Adipose tissue (tissue), 3 donors: Measurements from ENCODE around the gene PCDH17. TPM values are rescaled to one million over a fixed set of nuclear protein-coding genes. Genes with fewer than 3 reads are reported as not detected.

ENCODE experiments used
- H3K27ac ChIP-seq: one replicate; pipeline ENCODE4 v1.5.1; 2013; ENCODE audit warnings: low read depth, low read length
- WGBS, 3 donors: extraction: QIAGEN DNeasy Blood & Tissue Kit; methylation state at CpG; one replicate each; pipeline ENCODE4 v1.1.7; 2013; 5-methylcytosine and 5-hydroxymethylcytosine counted together
- polyA plus RNA-seq, 3 donors: library from polyadenylated mRNA; stranded (reverse); fragments of 200-250 nt; gene quantifications; one replicate each; pipeline ENCODE4 v1.2.3, GENCODE V29; 2013
- donor health status: healthy with polysubstance abuse.
- donor health status: Bipolar disorder and iron deficiency.
- donor health status: healthy.

The PCDH17 gene
- polyA plus RNA-seq, 3 donors = 0.45 to 1.5 (median 1.2) TPM

DNA sequence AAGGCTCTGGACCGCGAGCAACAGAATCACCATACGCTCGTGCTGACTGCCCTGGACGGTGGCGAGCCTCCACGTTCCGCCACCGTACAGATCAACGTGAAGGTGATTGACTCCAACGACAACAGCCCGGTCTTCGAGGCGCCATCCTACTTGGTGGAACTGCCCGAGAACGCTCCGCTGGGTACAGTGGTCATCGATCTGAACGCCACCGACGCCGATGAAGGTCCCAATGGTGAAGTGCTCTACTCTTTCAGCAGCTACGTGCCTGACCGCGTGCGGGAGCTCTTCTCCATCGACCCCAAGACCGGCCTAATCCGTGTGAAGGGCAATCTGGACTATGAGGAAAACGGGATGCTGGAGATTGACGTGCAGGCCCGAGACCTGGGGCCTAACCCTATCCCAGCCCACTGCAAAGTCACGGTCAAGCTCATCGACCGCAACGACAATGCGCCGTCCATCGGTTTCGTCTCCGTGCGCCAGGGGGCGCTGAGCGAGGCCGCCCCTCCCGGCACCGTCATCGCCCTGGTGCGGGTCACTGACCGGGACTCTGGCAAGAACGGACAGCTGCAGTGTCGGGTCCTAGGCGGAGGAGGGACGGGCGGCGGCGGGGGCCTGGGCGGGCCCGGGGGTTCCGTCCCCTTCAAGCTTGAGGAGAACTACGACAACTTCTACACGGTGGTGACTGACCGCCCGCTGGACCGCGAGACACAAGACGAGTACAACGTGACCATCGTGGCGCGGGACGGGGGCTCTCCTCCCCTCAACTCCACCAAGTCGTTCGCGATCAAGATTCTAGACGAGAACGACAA, 1.8 kb downstream of the PCDH17 start:
- no peak overlapping the region for H3K27ac ChIP-seq
- WGBS, 3 donors = 7 to 10% (median 10%) methylated on average over 74 to 77 of the region's 77 CpGs

DNA sequence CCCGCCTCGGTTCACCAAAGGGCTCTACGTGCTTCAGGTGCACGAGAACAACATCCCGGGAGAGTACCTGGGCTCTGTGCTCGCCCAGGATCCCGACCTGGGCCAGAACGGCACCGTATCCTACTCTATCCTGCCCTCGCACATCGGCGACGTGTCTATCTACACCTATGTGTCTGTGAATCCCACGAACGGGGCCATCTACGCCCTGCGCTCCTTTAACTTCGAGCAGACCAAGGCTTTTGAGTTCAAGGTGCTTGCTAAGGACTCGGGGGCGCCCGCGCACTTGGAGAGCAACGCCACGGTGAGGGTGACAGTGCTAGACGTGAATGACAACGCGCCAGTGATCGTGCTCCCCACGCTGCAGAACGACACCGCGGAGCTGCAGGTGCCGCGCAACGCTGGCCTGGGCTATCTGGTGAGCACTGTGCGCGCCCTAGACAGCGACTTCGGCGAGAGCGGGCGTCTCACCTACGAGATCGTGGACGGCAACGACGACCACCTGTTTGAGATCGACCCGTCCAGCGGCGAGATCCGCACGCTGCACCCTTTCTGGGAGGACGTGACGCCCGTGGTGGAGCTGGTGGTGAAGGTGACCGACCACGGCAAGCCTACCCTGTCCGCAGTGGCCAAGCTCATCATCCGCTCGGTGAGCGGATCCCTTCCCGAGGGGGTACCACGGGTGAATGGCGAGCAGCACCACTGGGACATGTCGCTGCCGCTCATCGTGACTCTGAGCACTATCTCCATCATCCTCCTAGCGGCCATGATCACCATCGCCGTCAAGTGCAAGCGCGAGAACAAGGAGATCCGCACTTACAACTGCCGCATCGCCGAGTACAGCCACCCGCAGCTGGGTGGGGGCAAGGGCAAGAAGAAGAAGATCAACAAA, 2.6 kb downstream of the PCDH17 start:
- WGBS, 3 donors = 6 to 8% (median 7%) methylated on average over 78 of the region's 78 CpGs
- no peak overlapping the region for H3K27ac ChIP-seq

DNA sequence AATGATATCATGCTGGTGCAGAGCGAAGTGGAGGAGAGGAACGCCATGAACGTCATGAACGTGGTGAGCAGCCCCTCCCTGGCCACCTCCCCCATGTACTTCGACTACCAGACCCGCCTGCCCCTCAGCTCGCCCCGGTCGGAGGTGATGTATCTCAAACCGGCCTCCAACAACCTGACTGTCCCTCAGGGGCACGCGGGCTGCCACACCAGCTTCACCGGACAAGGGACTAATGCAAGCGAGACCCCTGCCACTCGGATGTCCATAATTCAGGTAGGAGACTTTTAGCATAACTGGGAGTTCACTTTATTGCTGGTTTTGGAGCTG, 3.3 kb downstream of the PCDH17 start:
- H3K27ac ChIP-seq = no peak overlapping the region
- WGBS, 3 donors = 8 to 17% (median 12%) methylated on average over 15 of the region's 15 CpGs

DNA sequence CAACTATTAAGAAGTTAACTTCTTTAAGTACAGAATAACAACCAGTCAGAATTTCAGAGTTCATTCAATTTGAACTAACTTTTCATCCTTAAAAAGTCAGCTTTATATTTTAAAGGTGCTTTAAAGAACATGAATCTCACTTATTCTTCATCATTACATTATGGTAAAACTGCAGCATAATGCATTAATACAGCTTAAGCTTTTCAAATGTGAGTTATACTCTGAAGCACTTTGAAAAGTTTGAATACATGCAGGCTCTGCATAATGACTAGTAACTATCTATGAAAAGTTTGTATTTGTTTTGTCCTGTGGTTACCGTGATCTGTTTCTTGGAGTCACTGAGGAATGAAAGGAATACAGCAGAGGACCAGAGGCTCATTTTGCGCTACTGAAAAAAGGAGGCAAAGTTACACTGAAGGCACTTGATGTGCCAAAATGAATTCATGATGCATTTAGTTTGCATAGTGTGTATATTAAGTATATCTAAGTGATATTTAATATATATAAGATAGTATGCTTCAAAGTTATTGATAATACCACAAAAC, 4.1 kb downstream of the PCDH17 start:
- H3K27ac ChIP-seq = no peak overlapping the region
- 54 to 63% (median 62%) methylated on average over 2 of the region's 2 CpGs for WGBS, 3 donors

DNA sequence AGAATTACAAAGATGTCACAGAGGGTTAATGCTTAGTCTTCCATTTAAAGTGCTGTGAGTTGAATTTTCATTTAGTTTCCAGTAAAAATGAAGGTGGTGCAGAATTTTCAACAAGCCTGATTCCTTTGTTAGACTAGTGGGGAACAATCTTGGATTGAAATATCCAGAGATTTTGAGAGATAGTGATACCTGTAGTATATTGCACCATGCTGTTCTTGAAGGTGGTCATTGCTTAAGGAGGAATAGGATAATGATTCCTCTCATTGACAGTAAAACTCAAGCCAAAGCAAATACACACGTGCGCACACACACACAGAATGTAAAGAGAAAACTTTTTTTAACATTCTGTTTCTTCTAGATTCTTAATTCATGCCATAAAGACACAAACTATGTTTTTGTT, 5.3 kb downstream of the PCDH17 start:
- H3K27ac ChIP-seq = no peak overlapping the region
- WGBS, 3 donors = 56 to 80% (median 67%) methylated on average over 2 of the region's 2 CpGs

DNA sequence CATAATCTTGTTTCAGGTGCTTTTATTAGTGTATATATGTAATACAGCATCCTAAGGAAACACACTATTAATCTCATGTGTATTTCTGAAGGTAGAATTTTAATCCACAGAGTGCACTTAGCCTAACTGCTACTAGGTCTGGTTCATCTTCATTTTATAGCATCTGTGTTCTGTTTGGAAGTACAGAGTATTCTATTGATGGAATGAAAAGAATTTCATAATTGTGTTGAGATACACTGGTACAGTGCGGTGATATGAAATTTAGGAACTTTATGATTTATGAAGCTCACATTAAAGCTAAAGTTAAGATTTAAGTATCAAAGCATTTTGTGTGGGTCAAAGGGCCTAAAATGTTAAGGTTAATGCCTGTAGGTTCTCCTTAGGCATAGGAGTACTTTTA, 6.0 kb downstream of the PCDH17 start:
- 79 to 82% (median 81%) methylated on average over 1 of the region's 1 CpG for WGBS, 3 donors

DNA sequence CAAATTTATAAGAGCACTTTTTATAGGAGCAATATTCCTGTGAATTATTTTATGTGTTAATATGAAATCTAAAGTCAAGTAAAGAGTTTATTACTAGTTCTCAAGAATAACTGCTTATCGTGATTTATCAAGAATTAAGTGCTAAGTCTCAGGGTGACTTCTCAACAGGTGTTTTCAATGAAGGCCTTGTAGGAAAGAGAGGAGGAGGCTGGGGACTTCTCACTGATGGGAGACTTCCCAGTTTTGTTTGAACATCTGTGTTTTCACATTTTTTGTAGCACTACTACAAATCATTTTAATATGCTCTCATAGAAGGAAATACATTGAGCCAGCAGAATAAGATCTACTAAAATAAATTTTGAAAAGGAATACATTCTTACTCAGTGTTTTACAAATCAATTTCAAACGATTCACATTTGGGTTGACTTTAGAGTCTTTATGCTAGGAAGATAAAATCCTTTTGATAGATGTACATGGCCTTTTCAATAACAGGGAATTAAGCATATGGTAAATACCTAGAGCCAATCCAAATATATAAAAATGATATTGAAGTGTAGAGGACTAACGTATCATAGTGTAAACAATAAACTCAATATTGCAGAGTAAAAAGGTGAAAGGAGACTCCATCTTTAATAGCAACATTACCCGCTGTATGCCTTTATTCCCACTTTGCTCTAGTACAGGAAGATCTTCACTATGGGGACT, 6.8 kb downstream of the PCDH17 start:
- no peak overlapping the region for H3K27ac ChIP-seq
- 55 to 72% (median 66%) methylated on average over 4 of the region's 4 CpGs for WGBS, 3 donors

More for the DNA sequence above, 6.0 kb downstream of the PCDH17 start:
- H3K27ac ChIP-seq = no peak overlapping the region

DNA sequence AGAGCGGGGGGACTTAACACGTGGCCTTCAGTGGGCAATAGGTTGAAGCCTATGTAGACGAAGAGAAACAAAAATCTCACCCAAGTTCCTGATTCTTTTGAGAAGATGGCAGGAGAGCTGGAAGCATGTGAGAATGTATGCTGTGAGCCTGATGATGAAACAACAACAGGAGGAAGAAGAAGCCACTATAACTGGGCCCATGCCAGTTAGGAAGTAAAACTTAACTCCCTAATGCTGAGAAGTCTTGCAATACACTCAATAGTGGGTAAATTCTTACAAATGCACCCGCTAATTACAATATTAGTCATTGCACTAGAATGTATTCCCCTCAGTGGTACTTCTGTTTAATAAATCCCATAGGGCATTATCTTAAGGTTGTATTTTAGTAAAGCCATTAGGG, 9.1 kb downstream of the PCDH17 start:
- H3K27ac ChIP-seq = no peak overlapping the region
- 56 to 89% (median 63%) methylated on average over 4 of the region's 4 CpGs for WGBS, 3 donors

DNA sequence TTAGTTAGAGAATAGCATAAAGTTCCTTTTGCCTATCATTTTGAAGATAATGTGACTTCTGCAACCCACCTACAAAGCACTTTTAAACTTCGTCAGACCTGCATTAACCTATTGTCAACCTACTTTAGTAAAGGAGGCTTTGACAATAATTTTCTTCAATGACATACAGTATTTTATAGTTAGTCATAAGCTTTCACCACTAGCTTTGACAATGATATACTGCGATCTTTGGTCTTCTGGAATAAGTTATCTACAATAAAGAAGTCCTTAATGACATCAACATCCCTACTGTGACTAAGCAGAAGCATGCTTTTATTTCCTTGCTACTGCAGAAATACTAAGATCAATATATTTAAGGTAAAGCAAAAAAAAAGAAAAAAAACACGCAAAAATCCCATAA, 9.5 kb downstream of the PCDH17 start:
- 75 to 79% (median 76%) methylated on average over 3 of the region's 3 CpGs for WGBS, 3 donors
- H3K27ac ChIP-seq = no peak overlapping the region

DNA sequence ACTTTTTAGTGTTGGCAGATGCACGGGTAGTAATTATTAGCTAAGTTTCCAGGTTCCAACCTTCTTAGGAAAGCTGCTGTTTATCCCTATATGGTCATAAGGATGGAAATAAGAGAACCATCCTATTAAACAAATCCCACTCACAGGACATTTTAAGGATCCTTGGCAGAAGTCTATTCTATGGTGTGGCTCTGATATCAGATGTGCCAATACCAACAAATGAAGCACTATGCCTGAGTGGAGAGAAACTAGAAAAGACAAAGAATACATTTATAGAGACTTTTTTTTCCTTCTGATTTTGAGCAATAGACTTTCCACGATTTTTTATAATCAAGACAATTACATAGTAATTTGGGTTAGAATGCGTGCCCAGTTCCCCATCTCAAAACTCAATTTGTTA, 12.6 kb downstream of the PCDH17 start:
- WGBS, 3 donors = 51 to 86% (median 77%) methylated on average over 3 of the region's 3 CpGs

DNA sequence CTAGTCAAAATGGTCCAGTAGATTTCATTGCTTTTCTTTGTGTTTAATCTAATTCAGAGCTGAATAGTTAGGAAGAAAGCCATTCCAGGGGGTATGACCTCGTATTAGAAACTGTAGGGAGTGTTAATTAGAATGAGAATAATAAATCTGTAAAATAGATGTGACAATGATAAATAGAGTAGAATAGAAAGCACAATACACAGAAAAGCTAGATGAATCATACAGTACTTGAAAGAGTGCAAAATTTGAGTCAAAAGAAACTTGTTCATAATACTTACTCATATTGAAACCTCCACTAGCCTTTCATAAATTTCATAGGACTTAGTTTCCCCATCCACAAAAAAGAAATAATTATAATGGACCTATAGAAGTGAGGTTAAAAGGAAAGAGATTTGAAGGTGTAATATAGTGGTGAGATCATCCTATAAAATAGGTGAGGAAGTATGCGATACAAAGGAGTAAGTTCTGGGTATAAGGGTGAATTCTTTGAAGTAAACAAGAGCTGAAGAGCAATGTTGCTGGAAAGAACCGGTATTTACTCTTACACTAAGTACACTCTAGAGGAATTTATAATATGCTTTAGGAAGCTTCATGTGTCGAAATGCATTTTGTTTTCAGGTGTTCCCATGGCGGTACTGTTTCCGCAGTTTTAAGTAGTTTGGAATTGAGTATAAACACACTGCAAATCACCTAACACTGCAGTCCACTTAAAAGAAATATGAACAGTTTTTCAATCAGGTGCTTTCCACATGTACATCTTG, 21.9 kb downstream of the PCDH17 start:
- no peak overlapping the region for H3K27ac ChIP-seq
- 49 to 87% (median 80%) methylated on average over 6 of the region's 6 CpGs for WGBS, 3 donors

More for the DNA sequence above, 12.6 kb downstream of the PCDH17 start:
- H3K27ac ChIP-seq = no peak overlapping the region

DNA sequence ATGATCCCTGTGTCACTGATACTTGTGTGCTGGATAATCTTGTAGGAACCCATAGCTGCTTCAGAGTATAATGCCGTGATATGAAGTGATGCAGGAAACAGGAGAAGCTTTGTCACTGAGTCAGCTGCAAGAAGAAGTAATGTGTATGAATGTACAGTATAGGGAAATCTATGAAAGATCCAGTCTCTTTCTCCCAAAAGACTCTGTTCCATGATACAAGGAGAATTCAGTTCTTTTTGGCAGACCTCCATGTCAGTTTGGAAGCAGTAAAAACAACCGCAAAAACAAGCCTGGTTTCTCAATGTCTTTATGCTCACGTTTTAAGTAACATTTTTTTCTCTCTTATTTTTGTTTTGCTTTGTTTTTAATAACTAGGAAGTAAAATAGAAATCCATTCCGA, 33.9 kb downstream of the PCDH17 start:
- 42 to 67% (median 49%) methylated on average over 4 of the region's 4 CpGs for WGBS, 3 donors
- no peak overlapping the region for H3K27ac ChIP-seq

DNA sequence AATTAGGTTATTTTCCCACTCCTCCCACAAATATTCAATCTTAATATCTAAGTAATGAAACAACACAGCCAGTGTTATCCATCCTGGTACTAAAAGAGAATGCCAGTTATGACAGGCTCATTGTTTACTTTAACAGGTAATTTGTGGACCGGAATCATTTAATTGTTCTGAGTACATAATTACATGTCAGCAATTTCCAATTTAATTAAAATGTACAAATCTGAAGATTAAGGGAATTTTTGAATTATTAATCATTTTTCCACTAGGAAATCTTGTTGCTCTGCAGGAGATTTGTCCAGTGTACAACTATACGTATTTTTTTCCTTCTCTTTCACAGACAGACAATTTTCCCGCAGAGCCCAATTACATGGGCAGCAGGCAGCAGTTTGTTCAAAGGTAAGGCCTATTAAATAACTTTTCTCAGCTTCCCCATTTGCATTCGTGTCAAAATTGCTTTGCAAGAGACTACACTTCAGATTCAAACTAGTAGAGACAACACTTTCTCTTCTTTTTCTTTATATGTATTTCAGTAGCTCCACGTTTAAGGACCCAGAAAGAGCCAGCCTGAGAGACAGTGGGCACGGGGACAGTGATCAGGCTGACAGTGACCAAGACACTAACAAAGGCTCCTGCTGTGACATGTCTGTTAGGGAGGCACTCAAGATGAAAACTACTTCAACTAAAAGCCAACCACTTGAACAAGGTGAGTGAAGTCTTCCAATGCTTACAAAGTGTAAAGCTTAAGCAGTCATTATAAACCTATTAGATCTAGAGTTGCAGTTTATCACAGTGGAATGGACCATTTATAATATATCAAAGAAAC, 34.8 kb downstream of the PCDH17 start:
- WGBS, 3 donors = 74 to 91% (median 86%) methylated on average over 6 of the region's 6 CpGs

DNA sequence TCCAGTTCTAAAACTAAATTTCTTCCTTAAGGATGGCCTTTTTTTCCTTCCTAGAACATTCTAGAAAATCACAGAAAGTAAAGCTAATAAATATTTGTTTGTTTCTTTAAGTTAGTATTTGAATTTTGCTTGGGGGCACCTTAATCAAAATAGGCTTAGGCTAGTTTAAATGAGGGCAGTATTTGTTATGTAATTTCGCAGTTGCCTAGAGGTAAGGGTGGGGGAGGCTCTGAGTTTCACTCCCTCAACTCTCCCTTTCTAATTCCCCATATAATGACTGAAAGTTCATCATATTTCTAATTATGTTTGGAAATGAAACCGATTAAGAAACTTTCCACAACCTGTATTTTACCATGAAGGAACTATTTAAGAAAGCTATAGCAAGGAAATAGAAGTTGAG, 40.6 kb downstream of the PCDH17 start:
- H3K27ac ChIP-seq = no peak overlapping the region
- 68 to 77% (median 69%) methylated on average over 2 of the region's 2 CpGs for WGBS, 3 donors

More for the DNA sequence above, 34.8 kb downstream of the PCDH17 start:
- no peak overlapping the region for H3K27ac ChIP-seq

DNA sequence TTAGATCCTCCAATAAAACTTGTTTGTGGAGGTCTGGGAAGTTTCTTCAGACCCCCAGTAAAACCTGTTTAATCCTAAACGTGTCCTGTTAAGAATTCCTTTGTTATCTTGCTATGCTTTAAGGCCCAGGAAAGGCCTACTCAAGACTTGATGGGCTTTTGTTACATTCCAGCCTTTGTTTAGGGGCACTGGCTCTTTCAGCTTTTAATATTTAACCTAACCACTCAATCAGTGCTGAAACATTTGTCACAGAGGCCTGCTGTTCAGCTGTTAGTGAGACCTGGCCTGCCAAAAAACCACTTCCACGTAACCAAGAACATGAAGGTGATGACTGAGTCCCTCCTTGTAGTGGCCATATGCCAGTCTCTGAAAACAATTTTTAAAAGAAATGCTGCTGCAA, 41.7 kb downstream of the PCDH17 start:
- no peak overlapping the region for H3K27ac ChIP-seq
- WGBS, 3 donors = 46 to 77% (median 76%) methylated on average over 2 of the region's 2 CpGs

DNA sequence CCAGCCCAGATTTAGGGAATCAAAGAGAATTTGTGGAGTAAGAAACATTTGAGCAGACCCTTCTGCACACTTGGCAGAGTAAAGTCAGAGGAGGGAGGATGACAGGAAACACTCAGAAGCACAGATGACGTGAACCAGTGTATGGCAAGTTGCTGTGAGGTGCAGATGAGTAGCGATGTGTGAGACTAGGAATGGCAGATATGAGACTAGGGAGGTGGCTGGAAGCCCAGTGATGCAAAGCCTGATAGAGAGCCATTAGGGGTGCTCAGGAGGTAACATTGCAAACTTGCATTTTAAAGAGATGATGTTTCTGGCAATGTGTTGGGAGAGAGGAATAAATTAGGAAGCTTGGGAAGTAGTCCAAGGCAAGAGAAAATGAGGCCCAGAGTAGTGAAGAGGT, 44.0 kb downstream of the PCDH17 start:
- WGBS, 3 donors = 51 to 76% (median 58%) methylated on average over 2 of the region's 2 CpGs
- no peak overlapping the region for H3K27ac ChIP-seq

DNA sequence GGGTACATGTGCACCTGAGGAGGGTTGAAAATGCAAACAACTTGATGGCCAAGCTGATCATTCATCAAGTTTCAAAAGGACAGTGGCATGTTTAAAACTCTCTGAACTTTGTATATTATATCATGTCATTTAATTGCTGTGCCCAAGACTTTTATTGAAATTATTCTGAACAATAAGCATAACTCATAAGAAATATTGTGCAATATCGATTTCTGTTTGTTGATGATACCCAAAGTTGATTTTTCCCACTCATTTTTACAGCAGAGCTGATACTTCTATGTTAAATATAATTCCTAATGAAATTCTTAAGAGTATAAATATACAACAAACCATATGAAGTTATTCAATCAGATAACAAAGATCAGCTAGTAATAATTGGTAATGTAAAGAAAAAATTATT, 49.1 kb downstream of the PCDH17 start:
- 82 to 88% (median 85%) methylated on average over 1 of the region's 1 CpG for WGBS, 3 donors
- H3K27ac ChIP-seq = no peak overlapping the region
